Urinary bladder (tissue), 4 donors: ENCODE results near the gene DAP. TPM values are rescaled to one million over a fixed set of nuclear protein-coding genes. Genes with fewer than 3 reads are reported as not detected.
"Not testable (repeated sequence)": the region's sequence is repeated elsewhere in the genome, so short reads cannot be mapped to it uniquely, and the experiment has no call there.

ENCODE experiments used
- DNase-seq: peaks from one replicate; pipeline ENCODE4 v3.0.0-alpha.2; 2015; ENCODE audit errors: extremely low spot score
- H3K27ac ChIP-seq: one replicate; pipeline ENCODE4 v1.5.1; 2013; ENCODE audit warnings: low read depth, mild to moderate bottlenecking, moderate library complexity
- H3K36me3 ChIP-seq: one replicate; pipeline ENCODE4 v1.6.1; 2013; ENCODE audit warnings: mild to moderate bottlenecking, moderate library complexity; ENCODE audit not compliant: insufficient read depth
- H3K4me1 ChIP-seq: one replicate; pipeline ENCODE4 v1.6.1; 2013; ENCODE audit warnings: mild to moderate bottlenecking, moderate library complexity; ENCODE audit not compliant: insufficient read depth
- H3K4me3 ChIP-seq: one replicate; pipeline ENCODE4 v1.5.1; 2013; ENCODE audit warnings: low read depth, low read length
- WGBS: extraction: QIAGEN DNeasy Blood & Tissue Kit; methylation state at CpG from one replicate; pipeline ENCODE4 v1.1.7; 2013; 5-methylcytosine and 5-hydroxymethylcytosine counted together
- polyA plus RNA-seq: library from polyadenylated mRNA; stranded (reverse); fragments of 200-250 nt; gene quantifications from one replicate; pipeline ENCODE4 v1.2.3, GENCODE V29; 2013
- total RNA-seq: library from RNA; depleted of rRNA; stranded (reverse); fragments of >200 nt; gene quantifications from one replicate; pipeline ENCODE4 v1.2.3, GENCODE V29; 2014
- donor health status: healthy with polysubstance abuse.
- donor health status: healthy.

Gene DAP
- total and polyA plus RNA-seq, 2 donors: 56.8 to 57.5 TPM

DNA sequence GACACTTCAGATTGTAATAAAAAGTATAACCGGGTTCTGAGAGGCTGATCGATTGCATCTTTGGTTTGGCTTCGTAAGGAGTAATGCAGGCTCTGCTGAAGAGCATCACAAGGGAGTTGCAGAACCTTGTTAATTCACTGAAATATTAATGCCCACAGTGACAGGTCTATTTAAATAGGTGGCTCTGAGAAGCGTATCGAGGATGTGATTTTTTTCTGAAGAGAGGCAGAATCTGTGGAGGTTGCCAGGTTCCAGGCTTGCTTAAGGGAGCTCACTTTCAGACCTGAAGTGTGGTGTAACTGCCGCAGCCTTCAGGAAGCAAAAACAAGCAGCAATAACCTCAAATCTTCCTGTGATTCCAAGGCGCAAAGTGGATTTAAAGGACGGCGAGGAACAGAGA lies 116.8 kb downstream of the DAP start:
- DNase-seq: no peak
- Histone ChIP-seq H3K36me3 (no peaks in the 10 kb centered on the region), H3K27ac (no peak overlapping the region), H3K4me1 (no peaks in the 10 kb centered on the region), H3K4me3 (no peak overlapping the region)
- 75% methylated on average over 9 of the region's 9 CpGs for WGBS

DNA sequence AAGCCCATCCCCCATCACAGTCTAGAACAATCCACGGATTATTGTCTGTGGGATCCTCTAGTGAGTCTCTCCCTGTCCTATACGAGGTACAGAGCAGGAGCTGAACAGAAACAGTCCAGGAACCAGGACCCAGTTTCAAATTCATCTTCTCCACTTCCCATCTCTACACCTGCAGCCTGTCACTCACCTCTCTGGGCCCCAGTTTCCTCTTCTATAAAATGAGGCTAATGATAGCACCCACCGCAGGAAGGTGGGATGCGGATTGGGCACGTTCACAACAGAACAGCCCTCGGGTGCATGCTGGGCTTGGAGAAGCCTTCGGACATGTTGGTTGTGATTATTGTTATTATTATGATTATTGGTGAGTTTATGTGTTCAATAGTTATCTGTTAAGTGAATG lies 118.7 kb downstream of the DAP start:
- WGBS: 78% methylated on average over 7 of the region's 7 CpGs
- no peak overlapping the region for H3K27ac ChIP-seq
- H3K4me1 ChIP-seq: no peaks in the 10 kb centered on the region
- DNase-seq: no peak
- no peaks in the 10 kb centered on the region for H3K36me3 ChIP-seq
- H3K4me3 ChIP-seq: no peak overlapping the region

DNA sequence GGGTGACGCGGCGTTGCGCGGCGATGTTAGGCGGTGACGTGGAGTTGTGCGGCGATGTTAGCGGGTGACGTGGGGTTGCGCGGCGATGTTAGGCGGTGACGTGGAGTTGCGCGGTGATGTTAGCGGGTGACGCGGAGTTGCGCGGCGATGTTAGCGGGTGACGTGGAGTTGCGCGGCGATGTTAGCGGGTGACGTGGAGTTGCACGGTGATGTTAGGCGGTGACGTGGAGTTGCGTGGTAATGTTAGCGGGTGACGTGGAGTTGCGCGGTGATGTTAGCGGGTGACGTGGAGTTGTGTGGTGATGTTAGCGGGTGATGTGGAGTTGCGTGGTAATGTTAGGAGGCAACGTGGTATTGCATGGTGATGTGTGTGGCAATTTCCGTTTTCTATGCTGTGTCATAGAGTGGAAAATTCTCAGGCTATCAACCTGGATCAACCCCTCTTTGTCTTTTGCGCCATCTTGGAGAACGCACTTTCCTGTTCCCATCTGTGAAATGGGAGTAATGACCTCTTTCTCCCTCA lies 121.1 kb downstream of the DAP start:
- no peaks in the 10 kb centered on the region for H3K36me3 ChIP-seq
- H3K4me3 ChIP-seq: no peak overlapping the region
- WGBS: 95% methylated on average over 22 of the region's 48 CpGs

DNA sequence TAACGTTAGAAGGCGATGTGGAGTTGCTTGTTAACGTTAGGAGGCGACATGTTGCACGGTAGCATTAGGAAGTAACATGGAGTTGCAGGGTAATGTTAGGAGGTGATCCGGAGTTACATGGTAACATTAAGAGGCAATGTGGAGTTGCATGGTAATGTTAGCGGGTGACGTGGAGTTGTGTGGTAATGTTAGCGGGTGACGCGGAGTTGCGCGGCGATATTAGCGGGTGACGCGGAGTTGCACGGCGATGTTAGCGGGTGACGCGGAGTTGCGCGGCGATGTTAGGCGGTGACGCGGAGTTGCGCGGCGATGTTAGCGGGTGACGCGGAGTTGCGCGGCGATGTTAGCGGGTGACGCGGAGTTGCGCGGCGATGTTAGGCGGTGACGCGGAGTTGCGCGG lies 122.3 kb downstream of the DAP start:
- H3K27ac ChIP-seq, H3K4me1 ChIP-seq, H3K4me3 ChIP-seq, H3K36me3 ChIP-seq, DNase-seq: not testable (repeated sequence)
- WGBS: 97% methylated on average over 48 of the region's 48 CpGs

More for the DNA sequence above, 121.1 kb downstream of the DAP start:
- DNase-seq: no peak
- Histone ChIP-seq H3K27ac (no peak overlapping the region), H3K4me1 (no peaks in the 10 kb centered on the region)

DNA sequence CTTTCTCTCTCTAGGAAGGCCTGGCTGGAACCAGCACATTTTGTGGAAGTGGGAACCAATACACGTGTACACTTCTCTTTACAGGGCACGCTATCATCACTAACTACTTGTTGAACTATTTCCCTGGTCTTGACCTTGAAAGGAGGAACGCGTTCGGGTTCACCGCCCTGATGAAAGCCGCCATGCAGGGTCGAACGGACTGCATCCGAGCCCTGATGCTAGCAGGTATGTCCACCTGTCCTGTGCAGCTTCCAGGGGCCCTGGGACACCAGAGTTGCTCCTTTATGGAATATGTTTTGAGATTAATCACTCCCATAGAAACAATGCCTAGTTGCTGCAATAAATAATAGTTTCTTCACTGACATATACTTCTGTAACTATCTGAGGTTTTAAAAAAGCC lies 123.1 kb downstream of the DAP start:
- DNase-seq: no peak
- H3K27ac ChIP-seq: no peak overlapping the region
- no peaks in the 10 kb centered on the region for H3K36me3 ChIP-seq
- WGBS: 68% methylated on average over 10 of the region's 10 CpGs
- H3K4me3 ChIP-seq: no peak overlapping the region
- H3K4me1 ChIP-seq: no peaks in the 10 kb centered on the region

DNA sequence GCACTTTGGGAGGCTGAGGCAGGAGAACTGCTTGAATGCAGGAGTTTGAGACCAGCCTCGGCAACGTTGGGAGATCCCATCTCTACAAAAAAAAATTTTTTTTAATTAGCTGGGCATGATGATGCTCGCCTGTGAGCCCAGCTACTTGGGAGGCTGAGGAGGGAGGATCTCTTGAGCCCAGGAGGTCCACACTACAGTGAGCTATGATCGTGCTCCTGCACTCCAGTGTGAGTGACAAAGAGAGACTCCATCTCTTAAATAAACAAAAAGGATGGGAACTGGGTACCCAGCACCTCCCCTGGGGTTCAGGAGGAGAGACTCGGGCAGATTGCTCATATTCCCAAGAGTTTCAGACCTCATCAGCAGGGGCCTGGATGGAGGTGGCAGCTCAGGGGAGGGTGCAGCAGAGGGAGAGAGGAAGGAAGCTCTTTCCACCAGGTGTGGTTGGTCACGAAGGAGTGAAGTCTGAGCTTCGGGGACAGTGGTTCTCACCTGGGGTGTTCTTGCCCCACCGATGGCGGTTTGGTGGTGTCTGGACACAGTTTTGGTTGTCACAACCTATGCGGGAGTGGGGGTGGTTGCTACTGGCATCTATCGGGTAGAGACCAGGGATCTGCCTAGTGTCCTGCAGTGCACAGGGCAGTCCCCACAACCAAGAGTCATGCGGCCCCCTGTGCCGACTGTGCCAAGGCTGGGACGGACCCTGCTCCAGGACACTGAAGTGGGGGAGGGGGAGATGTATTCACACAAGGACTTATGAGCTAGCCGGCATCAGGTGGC lies 124.5 kb downstream of the DAP start:
- no peak for DNase-seq
- no peaks in the 10 kb centered on the region for H3K4me1 ChIP-seq
- no peaks in the 10 kb centered on the region for H3K36me3 ChIP-seq
- H3K4me3 ChIP-seq: no peak overlapping the region
- H3K27ac ChIP-seq: no peak overlapping the region
- WGBS: 82% methylated on average over 15 of the region's 15 CpGs

DNA sequence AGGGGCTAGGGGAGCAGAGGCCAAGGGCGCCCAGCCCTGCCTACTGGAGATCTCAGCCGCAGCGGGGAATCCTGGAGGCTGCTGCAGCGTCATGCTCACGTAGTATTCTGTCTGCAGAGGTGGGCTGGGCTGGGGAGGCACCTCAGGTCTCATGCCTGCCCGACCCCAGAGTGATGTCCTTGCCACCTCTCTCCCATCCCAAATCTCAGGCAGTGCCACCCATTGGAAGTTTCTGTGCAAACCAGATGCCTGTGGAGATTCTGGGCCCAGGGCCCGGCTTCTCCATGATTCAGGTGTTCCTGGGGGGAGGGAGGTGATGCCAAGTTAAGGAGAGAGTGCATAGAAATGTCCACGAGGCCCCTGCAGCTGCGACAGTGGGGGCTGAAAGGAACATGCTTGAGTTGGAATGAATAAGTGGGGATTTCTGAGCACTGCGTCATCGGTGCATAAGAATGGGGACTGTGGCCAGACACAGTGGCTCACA lies 125.1 kb downstream of the DAP start:
- DNase-seq: no peak

DNA sequence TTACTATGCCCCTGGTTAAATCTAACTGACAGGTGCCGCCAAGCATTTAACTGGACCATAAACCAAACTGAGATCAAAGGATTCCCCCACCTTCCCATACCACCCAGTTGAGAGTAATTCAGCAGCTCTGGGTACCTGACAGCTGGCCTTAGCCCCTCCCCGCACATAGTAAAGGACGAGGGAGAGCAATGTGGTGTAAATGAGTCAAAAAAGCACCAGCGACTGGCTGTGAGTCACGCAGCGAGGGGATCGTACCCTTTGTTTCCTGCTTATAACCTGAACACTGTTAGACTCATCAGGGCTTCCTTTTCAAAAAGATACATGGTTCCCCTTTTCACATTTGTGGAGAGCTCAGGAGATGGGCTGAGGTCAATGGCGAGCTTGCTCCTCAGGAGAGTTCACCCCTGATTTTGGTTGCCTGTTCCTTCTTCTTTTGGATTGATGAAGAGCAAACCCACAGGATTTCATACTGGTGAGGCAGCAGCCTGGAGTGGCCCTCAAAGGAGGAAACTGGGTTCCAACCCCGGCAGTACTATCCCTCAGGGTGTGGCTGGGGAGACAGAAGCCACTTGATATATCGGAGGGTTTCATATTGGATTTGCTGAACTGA lies 125.7 kb downstream of the DAP start:
- Histone ChIP-seq H3K27ac (no peak overlapping the region), H3K36me3 (no peaks in the 10 kb centered on the region), H3K4me3 (no peak overlapping the region), H3K4me1 (no peaks in the 10 kb centered on the region)
- WGBS: 56% methylated on average over 10 of the region's 10 CpGs
- DNase-seq: no peak

More for the DNA sequence above, 125.1 kb downstream of the DAP start:
- WGBS: 67% methylated on average over 11 of the region's 11 CpGs
- Histone ChIP-seq H3K36me3 (no peaks in the 10 kb centered on the region), H3K4me1 (no peaks in the 10 kb centered on the region), H3K27ac (no peak overlapping the region), H3K4me3 (no peak overlapping the region)

DNA sequence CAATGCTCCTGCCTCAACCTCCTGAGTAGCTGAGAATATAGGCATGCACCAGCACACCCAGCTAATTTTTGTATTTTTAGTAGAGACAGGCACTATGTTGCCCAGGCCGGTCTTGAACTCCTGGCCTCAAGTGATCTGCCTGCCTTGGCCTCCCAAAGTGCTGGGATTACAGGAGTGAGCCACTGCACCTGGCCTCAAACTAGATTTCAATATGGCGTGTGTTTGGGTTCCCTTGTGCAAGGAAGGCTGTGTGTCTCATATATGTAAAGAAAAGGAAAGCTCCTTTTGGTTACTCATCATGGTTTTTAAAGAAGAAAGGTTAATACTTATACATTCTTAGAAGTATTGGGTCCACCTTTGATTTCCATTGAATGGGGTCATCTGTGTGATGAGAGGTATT lies 126.5 kb downstream of the DAP start:
- Histone ChIP-seq H3K27ac (no peak overlapping the region), H3K4me3 (no peak overlapping the region), H3K4me1 (no peaks in the 10 kb centered on the region), H3K36me3 (no peaks in the 10 kb centered on the region)
- WGBS: 96% methylated on average over 2 of the region's 2 CpGs
- no peak for DNase-seq

DNA sequence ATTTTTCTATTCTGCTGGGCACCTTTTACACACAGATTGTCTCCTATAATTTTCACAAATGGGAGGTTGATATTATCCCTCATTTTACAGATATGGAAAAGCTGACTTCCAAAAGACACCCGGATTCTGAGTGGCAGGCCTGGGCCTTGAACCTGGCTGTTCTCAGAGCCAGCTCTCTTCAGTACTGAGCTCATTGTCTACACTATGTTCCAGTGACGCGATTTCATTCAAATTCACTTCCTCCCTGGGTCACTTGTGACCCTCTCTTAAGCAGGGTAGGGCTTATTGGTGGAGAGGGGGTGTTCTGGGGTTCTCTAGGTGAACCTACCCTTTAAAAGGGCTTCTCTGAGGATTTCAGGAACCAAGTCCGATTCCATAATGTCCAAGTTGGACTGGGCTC lies 127.0 kb downstream of the DAP start:
- no peak for DNase-seq
- Histone ChIP-seq H3K4me1 (no peaks in the 10 kb centered on the region), H3K27ac (no peak overlapping the region), H3K36me3 (no peaks in the 10 kb centered on the region), H3K4me3 (no peak overlapping the region)
- 86% methylated on average over 4 of the region's 4 CpGs for WGBS

DNA sequence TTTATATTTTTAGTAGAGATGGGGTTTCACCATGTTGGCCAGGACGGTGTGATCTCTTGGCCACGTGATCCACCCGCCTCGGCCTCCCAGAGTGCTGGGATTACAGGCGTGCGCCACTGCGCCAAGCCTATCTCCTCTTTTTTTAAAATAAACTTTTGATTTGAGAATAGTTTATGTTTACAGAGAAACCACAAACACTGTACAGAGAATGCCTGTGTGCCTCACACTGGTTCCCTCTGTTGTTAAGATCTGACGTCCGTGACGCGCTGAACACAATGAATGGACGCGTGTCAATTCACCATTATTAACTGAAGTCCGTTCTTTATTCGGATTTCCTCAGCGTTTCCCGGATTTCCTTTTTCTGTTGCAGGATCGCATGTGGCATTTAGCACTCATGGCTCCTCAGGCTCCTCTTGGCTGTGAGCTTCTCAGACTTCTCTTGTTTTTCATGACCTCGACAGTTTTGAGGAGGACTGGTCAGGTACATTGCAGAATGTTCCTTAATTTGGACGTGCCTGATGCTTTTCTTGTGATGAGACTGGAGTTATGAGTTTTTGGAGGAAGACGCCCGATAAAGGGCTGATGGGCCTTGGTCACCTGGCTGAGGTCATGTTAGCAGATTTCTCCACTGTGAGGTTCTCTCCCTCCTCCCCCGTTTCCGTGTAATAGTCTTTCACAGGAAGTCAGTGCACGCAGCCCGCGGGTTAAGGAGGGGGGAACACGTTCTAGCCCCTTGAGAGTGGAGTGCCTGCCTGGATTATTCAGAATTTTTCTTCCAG lies 127.6 kb downstream of the DAP start:
- Histone ChIP-seq H3K36me3 (no peaks in the 10 kb centered on the region), H3K4me1 (no peaks in the 10 kb centered on the region), H3K27ac (no peak overlapping the region), H3K4me3 (no peak overlapping the region)
- no peak for DNase-seq
- WGBS: 80% methylated on average over 28 of the region's 28 CpGs

DNA sequence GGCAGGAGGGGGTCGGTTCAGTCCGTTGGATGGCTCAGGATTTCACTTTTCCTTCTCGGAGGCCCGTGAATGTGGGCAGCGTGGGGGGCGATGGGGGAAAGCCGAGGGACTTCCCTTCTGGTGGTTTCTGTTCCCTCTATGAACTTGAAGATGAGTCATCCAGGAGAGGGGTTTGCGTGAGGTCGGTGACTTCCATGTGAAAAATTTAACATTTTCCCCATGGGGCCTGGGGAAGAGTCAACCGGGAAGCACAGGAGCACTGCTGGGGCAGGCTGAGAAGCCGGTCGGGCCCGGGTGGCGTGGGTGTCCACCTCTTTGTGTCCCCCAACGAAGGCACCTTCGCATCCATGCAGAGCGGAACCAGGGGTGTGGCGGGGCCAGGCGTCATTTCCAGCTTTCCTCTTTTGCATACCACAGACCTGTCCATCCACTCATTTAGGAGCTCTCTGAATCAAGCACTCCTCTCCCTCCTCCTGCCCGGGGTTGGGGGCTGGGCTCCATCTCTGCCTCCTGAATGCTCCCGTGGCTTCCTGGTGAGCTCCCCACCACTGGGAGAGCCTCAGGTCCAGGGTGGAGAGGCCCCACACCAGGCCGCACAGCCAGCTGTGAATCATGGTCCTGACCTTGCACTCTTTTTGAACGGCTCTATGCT lies 128.8 kb downstream of the DAP start:
- WGBS: 80% methylated on average over 23 of the region's 23 CpGs
- no peaks in the 10 kb centered on the region for H3K36me3 ChIP-seq
- no peaks in the 10 kb centered on the region for H3K4me1 ChIP-seq
- H3K4me3 ChIP-seq: no peak overlapping the region
- H3K27ac ChIP-seq: no peak overlapping the region
- DNase-seq: no peak

DNA sequence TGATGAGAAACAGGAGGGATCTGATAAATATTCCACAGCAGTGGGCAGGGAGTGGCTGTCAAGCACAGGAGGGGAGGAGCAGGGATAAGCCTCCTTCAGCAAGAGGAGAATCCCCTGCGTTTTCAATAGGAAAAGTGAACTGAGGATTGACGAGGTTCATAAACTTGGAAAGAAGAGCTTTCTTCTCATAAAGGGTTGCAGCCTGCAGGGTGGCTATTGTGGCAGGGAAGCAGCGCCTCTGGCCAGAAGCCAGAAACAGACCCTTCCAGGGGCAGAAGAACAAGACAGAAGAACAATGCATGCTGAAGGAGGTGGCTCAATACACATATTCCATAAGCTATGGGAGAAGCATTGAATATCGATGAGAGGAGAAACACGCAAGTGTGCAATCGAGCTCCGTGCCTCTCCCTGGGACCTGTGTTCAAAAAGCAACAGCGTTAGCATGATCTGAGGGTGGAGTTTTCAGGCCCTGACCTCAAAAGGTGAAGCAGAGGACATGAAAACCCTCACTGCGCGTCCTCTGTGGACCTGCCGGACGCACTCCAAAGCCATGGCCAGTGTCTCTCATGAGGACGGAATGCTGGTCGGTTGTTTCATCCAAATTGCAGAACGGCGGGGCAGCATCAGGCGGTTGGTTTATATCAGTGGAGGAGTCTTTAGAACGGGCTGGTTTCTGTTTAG lies 129.6 kb downstream of the DAP start:
- no peak overlapping the region for H3K4me3 ChIP-seq
- WGBS: 89% methylated on average over 18 of the region's 18 CpGs
- DNase-seq: no peak

More for the DNA sequence above, 129.6 kb downstream of the DAP start:
- H3K4me1 ChIP-seq: no peaks in the 10 kb centered on the region
- H3K36me3 ChIP-seq: no peaks in the 10 kb centered on the region
- no peak overlapping the region for H3K27ac ChIP-seq
